Measurements from ENCODE around the gene LRRC47. TPM values are rescaled to one million over a fixed set of nuclear protein-coding genes. Genes with fewer than 3 reads are reported as not detected.

The LRRC47 gene
- total and polyA plus RNA-seq, 2 of the 8 experiments (the other 6 are each of a cell fraction or from before 2014, with no cell fraction given), result 38.3 to 82.4 TPM

- TF ChIP-seq CHD7 (IDR thresholded peaks at IDR 0.05; ENCODE audit: insufficient replicate concordance, low read length), result no peak
- no peak for TF ChIP-seq E2F6 (IDR thresholded peaks at IDR 0.05)
- no peak for TF ChIP-seq CTBP2 (IDR thresholded peaks at IDR 0.05; ENCODE audit: borderline replicate concordance, insufficient read depth, insufficient read length, low read length)
- TF ChIP-seq CBX5 (IDR thresholded peaks at IDR 0.05; ENCODE audit: low read depth, low read length), result no peak
- no peak for TF ChIP-seq SAP30 (IDR thresholded peaks at IDR 0.05; ENCODE audit: insufficient read depth, insufficient replicate concordance, low read length)
- TF ChIP-seq SRF (IDR thresholded peaks at IDR 0.05; ENCODE audit: low read depth, low read length), result no peak
- no peak for TF ChIP-seq TBP (IDR thresholded peaks at IDR 0.05; ENCODE audit: low read depth, low read length)
- no peak for TF ChIP-seq PHF8 (conservative IDR thresholded peaks at IDR 0.05; ENCODE audit: low read depth, low read length)
Observed at GRCh38 chr1:3749512-3749911, 46.8 kb downstream of the LRRC47 start (continued).

Measured in H1 (cell line).